Ramos (cell line): ENCODE measurements around the gene CTSD.

Source experiments
- in situ Hi-C: fragments of 300-500 bp; cut with MboI; formaldehyde crosslinking; loops from one replicate; pipeline ENCODE4 v1.14.3; 2022; ENCODE audit warnings: low sequenced_read_pairs; ENCODE audit not compliant: unreplicated experiment

The CTSD gene

GRCh38 chr11:1757861-1758610, 5.7 kb downstream of the CTSD start:
- in situ Hi-C loops, result no loop called here

DNA sequence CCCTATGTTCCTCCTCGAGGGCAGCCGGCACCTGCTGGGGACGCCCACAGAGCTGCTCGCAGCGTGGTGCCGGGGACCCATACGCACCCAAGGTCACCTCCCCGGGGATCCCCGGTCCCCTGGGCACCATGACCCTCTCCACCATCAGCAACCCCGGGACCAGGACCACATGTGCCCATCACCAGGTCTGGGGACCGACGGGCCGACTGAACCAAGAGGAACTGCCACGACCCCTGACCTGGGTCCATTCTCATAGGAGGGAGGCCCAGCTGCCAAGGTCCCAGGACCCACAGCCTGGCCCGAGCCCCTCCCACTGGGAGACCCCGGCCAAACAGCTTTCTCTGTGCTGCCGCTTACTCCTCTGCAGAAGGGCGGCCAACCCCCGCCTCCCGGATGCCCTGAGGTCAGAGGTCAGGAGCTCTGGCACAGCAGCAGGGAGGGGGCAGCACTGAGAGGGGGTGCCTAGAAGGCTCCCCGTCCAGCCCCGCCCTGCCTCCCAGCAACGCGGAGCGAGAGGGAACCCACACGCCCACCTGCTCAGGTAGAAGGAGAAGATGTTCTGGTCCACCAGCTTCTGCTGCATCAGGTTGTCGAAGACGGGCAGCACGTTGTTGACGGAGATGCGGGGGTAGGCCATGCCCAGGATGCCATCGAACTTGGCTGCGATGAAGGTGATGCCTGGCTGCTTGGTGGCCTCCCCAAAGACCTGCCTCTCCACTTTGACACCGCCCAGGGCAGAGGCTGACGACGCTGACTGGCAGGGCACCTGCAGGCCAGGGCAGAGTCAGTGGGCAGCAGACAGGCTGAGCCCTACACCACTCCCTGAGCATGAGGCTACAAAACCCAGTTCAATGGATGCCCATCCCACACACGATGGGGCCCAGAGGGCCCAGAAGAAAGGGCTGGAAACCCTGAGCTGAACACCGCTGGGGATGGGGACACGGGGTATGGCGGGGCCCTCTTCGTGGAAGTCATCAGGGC, 6.6 kb downstream of the CTSD start:
- in situ Hi-C loops, result no loop called here

- in situ Hi-C loops, result no loop called here
Measured at GRCh38 chr11:1755692-1756561, 7.8 kb downstream of the CTSD start.

GRCh38 chr11:1755344-1755691, 8.4 kb downstream of the CTSD start:
- in situ Hi-C loops, result no loop called here

DNA sequence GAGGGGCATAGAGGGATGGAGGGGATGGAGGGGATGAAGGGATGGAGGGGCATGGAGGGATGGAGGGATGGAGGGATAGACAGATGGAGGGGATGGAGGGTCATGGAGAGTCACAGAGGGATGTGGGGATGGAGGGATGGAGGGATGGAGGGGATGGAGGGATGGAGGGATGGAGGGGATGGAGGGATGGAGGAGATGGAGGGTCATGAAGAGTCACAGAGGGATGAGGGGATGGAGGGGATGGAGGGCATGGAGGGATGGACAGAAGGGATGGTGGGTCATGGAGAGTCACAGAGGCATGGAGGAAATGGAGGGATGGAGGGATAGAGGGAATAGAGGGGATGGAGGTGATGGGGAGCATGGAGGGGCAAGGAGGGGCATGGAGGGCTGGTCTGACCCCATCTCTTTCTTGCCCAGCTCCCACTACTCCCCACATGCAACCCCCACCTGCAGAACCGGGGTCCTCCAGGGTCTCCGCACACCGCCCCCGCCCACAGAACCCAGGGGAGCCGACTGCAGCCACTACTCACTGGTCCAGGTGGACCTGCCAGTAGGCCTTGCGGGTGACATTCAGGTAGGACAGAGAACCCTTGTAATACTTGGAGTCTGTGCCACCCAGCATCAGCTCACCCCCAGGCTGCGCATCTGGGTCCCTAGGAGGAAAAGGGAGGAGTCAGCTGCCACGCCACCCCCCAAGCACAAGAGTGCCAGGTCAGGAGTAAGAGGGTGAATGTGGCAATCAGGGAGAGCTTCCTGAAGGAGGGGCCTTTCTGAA, 9.2 kb downstream of the CTSD start:
- in situ Hi-C loops, result no loop called here

- in situ Hi-C loops, result no loop called here
Measured at GRCh38 chr11:1753929-1754305, 9.8 kb downstream of the CTSD start.

- in situ Hi-C loops, result no loop called here
Measured at GRCh38 chr11:1753229-1753928, 10.3 kb downstream of the CTSD start.

DNA sequence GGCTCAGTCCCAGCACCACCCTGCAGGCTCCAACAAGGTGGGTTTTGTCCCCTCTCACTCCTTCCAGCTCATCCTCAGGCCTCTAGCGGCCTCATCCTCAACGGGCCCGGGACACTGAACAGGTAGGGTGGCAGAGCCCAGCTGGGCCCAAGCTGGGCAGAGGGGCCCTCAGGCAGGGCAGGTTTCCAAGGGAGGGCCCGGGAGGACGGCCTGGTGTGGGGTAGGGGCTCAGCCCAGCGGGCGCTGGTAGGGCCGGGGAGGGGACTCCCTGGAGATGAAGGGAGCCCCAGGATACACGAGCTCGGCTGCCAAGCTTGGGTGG, 10.9 kb downstream of the CTSD start:
- in situ Hi-C loops, result no loop called here

GRCh38 chr11:1751999-1752906, 11.5 kb downstream of the CTSD start:
- in situ Hi-C loops, result no loop called here

DNA sequence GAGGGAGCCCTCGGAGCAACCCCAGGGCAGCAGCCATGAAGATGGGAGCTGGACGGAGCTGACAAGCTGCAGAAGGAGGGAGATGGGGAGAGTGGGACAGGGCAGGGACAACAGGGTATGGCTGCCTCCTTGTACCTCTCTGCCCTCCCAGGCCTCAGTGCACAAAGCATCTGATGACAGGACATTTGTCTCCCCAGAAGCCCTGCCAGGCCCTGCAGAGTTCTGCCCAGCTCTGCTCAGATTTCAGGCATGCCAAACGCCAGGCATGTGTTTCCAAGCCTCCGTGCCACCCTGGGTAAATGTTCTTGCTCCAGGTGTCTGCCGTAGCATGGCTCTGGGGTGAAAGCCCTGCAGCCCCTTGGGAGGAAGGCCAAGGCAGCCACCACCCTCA, 12.2 kb downstream of the CTSD start:
- in situ Hi-C loops, result no loop called here

DNA sequence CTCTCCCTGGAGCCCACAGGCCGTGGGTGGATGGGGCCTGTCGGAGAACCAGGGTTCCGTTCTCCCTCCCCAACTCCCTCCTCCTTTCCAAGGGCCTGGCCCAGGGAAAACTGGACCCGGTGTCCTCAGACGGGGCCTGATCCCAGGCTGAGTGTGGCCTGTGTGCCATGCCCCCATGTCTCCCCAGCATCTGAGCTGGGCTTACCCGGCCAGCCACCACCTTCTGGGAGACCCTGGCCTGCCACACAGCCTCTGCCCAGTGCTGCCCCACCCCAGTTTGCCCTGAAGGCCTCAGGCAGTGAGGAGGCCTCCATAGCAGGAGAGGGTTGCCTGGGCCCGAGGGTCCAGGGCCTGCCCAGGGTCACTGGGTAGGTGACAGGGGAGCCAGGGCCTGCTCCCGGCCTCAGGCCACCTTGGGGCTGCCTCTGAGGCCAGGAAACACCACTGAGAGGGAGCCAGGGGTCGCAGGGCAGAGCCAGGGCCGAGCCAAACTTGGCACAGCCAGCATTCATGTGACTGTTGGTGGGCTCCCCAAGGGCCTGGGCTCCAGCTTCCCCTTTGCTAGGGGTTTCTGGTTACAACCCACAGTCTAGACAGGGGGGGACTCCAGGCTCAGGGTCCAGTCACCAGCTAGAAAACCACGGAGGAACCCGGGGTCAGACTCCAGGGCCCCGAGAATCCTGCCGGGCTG, 12.7 kb downstream of the CTSD start:
- in situ Hi-C loops, result no loop called here

- in situ Hi-C loops, result no loop called here
Measured at GRCh38 chr11:1750481-1750839, 13.3 kb downstream of the CTSD start, which contains the start of gene IFITM10. TSS of gene IFITM10 (minus strand) at chr11:1750595. CDS start at chr11:1750442, 153 bp downstream.

DNA sequence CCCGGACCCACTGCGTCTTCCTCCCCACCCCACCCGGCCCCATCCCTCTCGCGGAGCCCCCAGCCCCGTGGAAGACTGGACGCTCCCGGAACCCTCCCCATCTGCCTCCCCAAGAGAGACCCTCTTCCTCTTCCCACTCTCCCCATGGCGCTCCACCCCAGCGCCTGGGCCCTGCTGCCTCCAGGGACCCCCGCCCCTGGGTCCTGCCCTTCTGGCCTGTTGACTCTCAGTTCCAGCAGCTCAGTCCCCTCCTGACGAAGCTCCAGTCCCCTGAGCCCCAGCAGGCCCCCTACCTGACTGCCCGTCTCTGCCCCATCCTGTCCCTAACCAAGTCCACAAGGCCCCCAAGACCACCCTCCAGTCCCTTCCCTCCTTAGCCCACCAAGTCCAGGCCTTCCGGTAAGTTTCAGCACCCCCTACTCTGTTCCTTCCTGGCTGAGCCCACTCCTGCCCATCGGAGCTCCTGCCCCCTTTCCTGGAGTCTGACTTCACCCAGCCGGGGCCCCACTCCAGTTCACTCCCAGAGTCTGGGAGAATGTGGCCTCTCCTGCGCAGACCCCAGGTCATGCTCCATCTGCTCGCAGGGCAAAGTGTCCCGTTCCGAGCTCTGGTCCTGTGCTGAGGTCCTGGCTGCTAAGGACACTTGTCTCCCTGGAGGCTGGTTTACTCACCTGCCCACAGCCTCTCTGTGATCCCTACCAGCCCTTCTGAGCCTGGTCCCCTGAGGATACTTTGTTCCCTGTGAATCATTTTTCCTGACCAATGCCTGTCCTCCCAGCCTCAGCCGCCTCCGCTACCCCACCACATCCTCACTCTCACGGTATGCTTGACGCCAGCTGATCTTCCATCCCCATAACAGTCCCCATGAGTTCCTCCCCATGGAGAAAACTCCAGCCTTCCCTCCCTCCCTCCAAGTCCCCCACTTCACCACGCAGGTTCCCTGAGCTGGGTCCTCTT, 14.1 kb downstream of the CTSD start:
- in situ Hi-C loops, result no loop called here

DNA sequence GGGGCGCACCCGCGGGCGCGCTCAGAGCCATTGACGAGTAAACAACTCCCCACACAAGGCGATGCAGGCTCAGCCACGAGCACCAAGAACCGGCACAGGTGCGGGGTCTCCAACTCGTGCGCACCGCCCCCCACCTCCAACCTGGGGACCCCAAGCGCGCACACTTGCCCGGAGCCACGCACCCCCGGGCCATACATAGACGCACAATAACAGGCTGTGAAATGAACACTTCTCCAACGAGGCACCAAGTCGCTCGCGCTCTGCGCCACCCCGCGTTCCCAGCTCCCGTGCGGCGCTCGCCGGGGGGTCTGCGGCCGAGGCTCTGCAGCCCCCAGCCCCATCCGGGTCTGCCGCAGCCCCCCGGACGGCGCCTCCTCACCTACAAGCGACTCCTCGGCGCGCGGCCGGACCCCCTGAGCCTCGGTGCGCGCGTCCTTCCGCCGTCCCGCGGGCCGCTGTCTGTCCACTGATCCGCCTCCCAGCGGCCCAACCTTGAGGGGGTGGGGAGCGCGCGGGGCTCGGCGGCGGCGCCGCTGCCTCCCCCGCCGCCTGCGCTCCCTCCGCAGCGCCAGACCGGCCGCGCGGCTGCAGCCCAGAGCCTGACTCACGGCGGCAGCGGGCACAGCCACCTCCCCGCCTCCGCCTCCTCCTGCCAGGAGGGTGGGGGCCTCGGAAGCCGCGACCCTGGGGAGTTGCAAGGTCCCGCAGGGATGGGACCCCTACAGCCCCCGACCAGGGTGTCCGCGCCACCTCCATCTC, 14.9 kb downstream of the CTSD start:
- in situ Hi-C loops, result no loop called here

DNA sequence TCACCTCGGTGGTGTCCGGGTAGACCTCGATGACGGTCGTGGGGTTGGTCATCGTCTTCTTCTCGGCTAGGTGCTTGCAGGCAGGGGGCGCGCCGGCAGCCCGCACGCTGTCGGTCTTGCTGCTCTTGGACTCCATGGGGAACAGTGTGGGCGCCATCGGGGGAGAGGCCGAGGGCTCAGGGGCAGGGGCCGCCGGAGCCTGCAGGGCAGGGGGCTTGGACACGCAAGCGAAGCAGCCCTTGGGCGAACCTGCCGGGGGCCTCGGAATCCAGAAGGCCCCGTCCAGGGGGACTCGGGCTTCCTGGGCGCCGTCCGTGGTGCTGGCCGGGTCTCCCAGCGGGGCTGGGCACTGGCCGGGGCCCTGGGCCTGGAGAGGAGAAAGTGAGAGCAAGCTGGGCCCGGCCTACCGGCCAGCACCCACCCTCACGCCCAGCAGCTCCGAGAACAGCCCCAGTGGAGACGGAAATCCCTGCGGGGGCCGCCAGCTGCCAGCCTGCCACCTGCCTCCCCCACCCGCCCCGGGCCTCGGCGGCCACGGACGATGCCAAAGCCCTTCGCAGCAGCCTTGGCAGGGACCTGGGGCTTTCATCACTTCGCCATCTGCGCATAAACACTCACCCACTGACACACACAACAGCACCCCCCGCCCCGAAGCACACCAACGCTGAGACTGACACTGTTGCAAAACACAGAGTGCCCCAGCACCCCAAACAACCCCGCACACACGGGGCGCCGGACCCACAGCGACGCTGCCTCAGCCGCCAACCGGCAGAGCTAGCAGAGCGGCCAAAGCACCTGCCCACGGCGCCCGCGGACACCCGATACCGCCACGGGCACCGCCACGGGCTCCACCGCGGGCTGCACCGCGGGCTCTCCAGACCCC, 15.7 kb downstream of the CTSD start:
- in situ Hi-C loops, result no loop called here
